ENCODE results near the gene IDH3B.

- TF ChIP-seq CTCF (IDR thresholded peaks at IDR 0.05) (no peak), POLR2A (IDR thresholded peaks at IDR 0.05) (no peak)
Measured at GRCh38 chr20:2619961-2620595, 43.9 kb downstream of the IDH3B start.
